Adrenal gland (tissue), 12 donors: ENCODE data around the gene L3HYPDH. TPM values are rescaled to one million over a fixed set of nuclear protein-coding genes. Genes with fewer than 3 reads are reported as not detected.

Experiments
- DNase-seq, 7 donors: peaks; one replicate each; pipeline ENCODE4 v3.0.0-alpha.2; 2019 to 2020
- H3K27ac ChIP-seq, 5 donors: fragments of 200-600 bp; sonication (generic) in 4 of 5; 1 replicate in 3 of 5; 2 replicates in 2 of 5; pipeline versions ENCODE4 v1.5.1 to v1.8.0; 2016 to 2020; ENCODE audit warnings: mild to moderate bottlenecking in 1 of 5
- H3K27me3 ChIP-seq: fragments of 200-600 bp; 2 replicates; pipeline ENCODE4 v1.8.0; 2021
- H3K36me3 ChIP-seq, 2 donors: fragments of 200-600 bp; replicated peaks in 1 of 2; 1 replicate in 1 of 2; 2 replicates in 1 of 2; pipeline versions ENCODE4 v1.5.1 to v1.8.0; 2018 to 2022
- H3K4me1 ChIP-seq, 2 donors: fragments of 200-600 bp; replicated peaks in 1 of 2; 1 replicate in 1 of 2; 2 replicates in 1 of 2; pipeline versions ENCODE4 v1.5.1 to v1.8.0; 2018 to 2021
- H3K4me3 ChIP-seq, 4 donors: fragments of 200-600 bp; sonication (generic) in 3 of 4; one replicate each; pipeline ENCODE4 v1.5.1; 2016 to 2018
- H3K9me3 ChIP-seq, 3 donors: fragments of 200-600 bp; sonication (generic) in 1 of 3; replicated peaks in 1 of 3; 1 replicate in 2 of 3; 2 replicates in 1 of 3; pipeline versions ENCODE4 v1.5.1 to v1.8.0; 2016 to 2021
- POLR2A ChIP-seq, 2 donors: fragments of 450-650 bp; IDR thresholded peaks; one replicate each; pipeline ENCODE4 v1.6.1; 2017; ENCODE audit warnings: antibody characterized with exemption in 2 of 2, mild to moderate bottlenecking in 2 of 2, moderate library complexity in 1 of 2
- WGBS, 4 donors: extraction: QIAGEN DNeasy Blood & Tissue Kit in 2 of 4; methylation state at CpG; one replicate each; pipeline versions ENCODE4 v1.1.5 to v1.1.7; 2013 to 2017; 5-methylcytosine and 5-hydroxymethylcytosine counted together
- intact Hi-C, 2 donors: fragments of 100-400 bp; cut with DNase I; formaldehyde crosslinking; loops; one replicate each; pipeline versions ENCODE4 v1.14.1 to v1.15.0; 2022 to 2023
- polyA plus RNA-seq, 3 donors: library from polyadenylated mRNA; stranded (reverse); fragments of 200-250 nt in 2 of 3; fragments of 350-450 nt in 1 of 3; fragmentation: Illumina TruSeq in 1 of 3; extraction: RNeasy Lipid Tissue Mini Kit (QIAGEN cat#74804) in 1 of 3; gene quantifications; one replicate each; pipeline ENCODE4 v1.2.3, GENCODE V29; 2013 to 2014
- total RNA-seq, 9 donors: library from RNA; depleted of rRNA in 4 of 9; stranded (reverse); fragments of >200 nt in 4 of 9; fragments of 120-200 nt in 1 of 9; fragmentation: NEBNext Ultra II Directional in 1 of 9; extraction: Animal tissue kit (Norgen Biotek cat#: 25700) in 1 of 9; gene quantifications; one replicate each; pipeline versions ENCODE4 v1.1.0 to v1.2.4, GENCODE V29; 2013 to 2023
- TF ChIP-seq, protein P1 (sequence below), 6 experiments: fragments of 450-650 bp in 4 of 6; fragments of 200-600 bp in 2 of 6; sonication (generic) in 1 of 6; IDR thresholded peaks; 1 replicate in 5 of 6; 2 replicates in 1 of 6; pipeline versions ENCODE4 v1.5.1 to v1.8.0; 2016 to 2021; ENCODE audit warnings: antibody characterized with exemption in 6 of 6, mild to moderate bottlenecking in 2 of 6, moderate library complexity in 1 of 6
- donor health status: healthy with polysubstance abuse.
- donor health status: Bipolar disorder and iron deficiency.
- donor health status: DM: yes; HTN: yes; CAD: no.
- donor health status: DM: no; HTN: no; CAD: no.
- donor health status: DM: no; HTN: no; CAD: no.
- donor health status: DM: yes; HTN: yes; CAD: no.

L3HYPDH gene
- total and polyA plus RNA-seq, 12 donors, result 7.1 to 59.2 (median 23.8) TPM

DNA sequence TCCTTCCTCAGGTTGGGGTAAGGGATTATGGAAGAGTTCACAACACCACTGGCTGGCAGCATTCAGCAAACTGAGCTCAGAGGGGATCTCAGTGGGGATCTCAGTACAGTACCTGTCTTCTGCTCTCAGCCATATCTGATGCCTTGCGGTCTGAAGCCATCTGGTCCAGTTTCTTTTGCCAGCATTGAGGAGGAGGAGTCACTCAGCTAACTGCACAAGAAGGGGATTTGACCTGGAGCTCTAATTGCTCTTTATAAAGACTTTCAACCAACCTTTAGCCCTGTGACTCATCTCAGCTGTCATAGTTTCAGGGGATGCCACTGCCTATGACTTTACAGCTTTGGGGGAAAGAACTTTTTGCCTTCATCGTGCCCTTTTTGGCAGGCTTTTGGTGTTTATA lies 45.0 kb upstream of the L3HYPDH start:
- H3K4me1 ChIP-seq, result no peaks in the 10 kb centered on the region
- H3K27ac ChIP-seq, result no peak overlapping the region
- H3K27me3 ChIP-seq, result no peaks in the 10 kb centered on the region
- WGBS, 4 donors, result 67 to 80% (median 71%) methylated on average over 1 to 2 of the region's 2 CpGs
- no peak for TF ChIP-seq POLR2A (IDR thresholded peaks at IDR 0.05)
- H3K36me3 ChIP-seq, result no peaks in the 10 kb centered on the region
- DNase-seq, result no peak
- no peaks in the 10 kb centered on the region for H3K9me3 ChIP-seq
- H3K4me3 ChIP-seq, result no peak overlapping the region
- intact Hi-C loops, result no loop called here

- Histone ChIP-seq H3K27ac (no peak overlapping the region), H3K4me3 (no peak overlapping the region), H3K4me1 (no peaks in the 10 kb centered on the region), H3K9me3 (no peaks in the 10 kb centered on the region), H3K27me3 (no peaks in the 10 kb centered on the region), H3K36me3 (no peaks in the 10 kb centered on the region)
- TF ChIP-seq POLR2A (IDR thresholded peaks at IDR 0.05), result no peak
- TF ChIP-seq, protein P1, sequence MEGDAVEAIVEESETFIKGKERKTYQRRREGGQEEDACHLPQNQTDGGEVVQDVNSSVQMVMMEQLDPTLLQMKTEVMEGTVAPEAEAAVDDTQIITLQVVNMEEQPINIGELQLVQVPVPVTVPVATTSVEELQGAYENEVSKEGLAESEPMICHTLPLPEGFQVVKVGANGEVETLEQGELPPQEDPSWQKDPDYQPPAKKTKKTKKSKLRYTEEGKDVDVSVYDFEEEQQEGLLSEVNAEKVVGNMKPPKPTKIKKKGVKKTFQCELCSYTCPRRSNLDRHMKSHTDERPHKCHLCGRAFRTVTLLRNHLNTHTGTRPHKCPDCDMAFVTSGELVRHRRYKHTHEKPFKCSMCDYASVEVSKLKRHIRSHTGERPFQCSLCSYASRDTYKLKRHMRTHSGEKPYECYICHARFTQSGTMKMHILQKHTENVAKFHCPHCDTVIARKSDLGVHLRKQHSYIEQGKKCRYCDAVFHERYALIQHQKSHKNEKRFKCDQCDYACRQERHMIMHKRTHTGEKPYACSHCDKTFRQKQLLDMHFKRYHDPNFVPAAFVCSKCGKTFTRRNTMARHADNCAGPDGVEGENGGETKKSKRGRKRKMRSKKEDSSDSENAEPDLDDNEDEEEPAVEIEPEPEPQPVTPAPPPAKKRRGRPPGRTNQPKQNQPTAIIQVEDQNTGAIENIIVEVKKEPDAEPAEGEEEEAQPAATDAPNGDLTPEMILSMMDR (IDR thresholded peaks at IDR 0.05), result no peak
- intact Hi-C loops, result no loop called here
- 68 to 84% (median 77%) methylated on average over 3 of the region's 3 CpGs for WGBS, 4 donors
- DNase-seq, result no peak
Observed at GRCh38 chr14:59520224-59520623, 36.0 kb upstream of the L3HYPDH start.

DNA sequence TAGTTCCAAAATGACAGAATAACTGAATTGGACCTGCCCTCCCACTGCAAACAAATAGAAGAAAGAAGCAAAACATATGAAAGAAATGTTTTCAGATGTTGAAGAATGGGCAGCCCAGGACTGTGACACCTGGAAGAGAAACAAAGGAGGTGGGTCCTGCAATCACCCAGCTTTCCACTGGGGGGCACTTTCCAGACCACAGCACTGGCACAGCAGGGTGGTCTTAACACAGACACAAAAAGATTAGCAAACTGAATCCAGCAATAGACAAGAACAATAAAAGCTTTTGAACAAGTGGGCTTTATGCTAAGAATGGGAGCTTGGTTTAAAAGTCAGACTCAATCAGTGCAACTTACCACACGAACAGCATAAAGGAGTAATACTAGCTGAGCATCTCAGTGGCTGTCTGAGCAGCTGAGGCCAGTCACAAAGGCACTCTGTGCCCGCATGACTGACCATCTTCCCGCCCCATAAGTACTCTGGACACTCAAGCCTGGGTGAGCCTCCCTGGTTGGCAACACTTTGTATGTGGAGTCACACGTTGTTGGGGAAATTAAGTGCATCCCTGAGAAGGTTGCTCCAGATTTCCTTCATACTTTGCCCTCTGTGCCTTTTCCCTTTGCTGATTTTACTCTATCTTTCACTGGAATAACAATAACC lies 27.8 kb upstream of the L3HYPDH start:
- Histone ChIP-seq H3K9me3 (no peaks in the 10 kb centered on the region), H3K4me3 (no peak overlapping the region), H3K4me1 (no peaks in the 10 kb centered on the region), H3K36me3 (no peaks in the 10 kb centered on the region), H3K27ac (no peak overlapping the region), H3K27me3 (no peaks in the 10 kb centered on the region)
- DNase-seq, result no peak
- 73 to 81% (median 76%) methylated on average over 4 of the region's 4 CpGs for WGBS, 4 donors
- TF ChIP-seq, protein P1 (IDR thresholded peaks at IDR 0.05), result peak in 1 of 6 experiments; percentile 19
- no peak for TF ChIP-seq POLR2A (IDR thresholded peaks at IDR 0.05)
- intact Hi-C loops, result no loop called here

- Histone ChIP-seq H3K4me1 (no peaks in the 10 kb centered on the region), H3K9me3 (no peaks in the 10 kb centered on the region), H3K27me3 (no peaks in the 10 kb centered on the region), H3K27ac (no peak overlapping the region), H3K4me3 (no peak overlapping the region), H3K36me3 (no peaks in the 10 kb centered on the region)
- no peak for DNase-seq
- intact Hi-C loops, result no loop called here
- WGBS, 4 donors, result 53 to 68% (median 60%) methylated on average over 3 of the region's 3 CpGs
- TF ChIP-seq, protein P1 (IDR thresholded peaks at IDR 0.05), result no peak
- no peak for TF ChIP-seq POLR2A (IDR thresholded peaks at IDR 0.05)
Observed at GRCh38 chr14:59510966-59511365, 26.8 kb upstream of the L3HYPDH start.

DNA sequence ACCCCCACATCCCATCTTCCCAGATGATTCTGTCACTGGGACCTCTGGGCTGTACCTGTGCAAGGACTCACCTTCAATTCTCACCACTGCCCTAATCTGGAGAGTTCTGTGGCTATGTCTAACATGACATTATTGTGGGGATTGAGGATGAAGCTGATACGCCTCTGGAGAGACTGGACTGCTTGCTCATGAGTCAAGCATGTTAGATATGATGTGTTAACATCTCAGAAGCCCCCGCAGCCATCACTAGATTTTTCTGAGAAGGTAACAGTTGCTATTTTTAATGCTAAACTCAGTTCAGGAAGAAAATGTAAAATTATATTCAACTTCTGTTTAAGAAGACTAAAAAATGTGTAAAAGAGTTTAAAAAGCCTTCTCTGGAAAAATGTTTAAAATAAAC lies 25.8 kb upstream of the L3HYPDH start:
- TF ChIP-seq, protein P1 (IDR thresholded peaks at IDR 0.05), result no peak
- no peak for TF ChIP-seq POLR2A (IDR thresholded peaks at IDR 0.05)
- Histone ChIP-seq H3K27ac (no peak overlapping the region), H3K4me1 (no peaks in the 10 kb centered on the region), H3K4me3 (no peak overlapping the region), H3K9me3 (no peaks in the 10 kb centered on the region), H3K36me3 (no peaks in the 10 kb centered on the region), H3K27me3 (no peaks in the 10 kb centered on the region)
- intact Hi-C loops, result no loop called here
- no peak for DNase-seq
- WGBS, 4 donors, result 84 to 91% (median 87%) methylated on average over 2 of the region's 2 CpGs
